ENCODE measurements around the gene SPOUT1.
A peak's percentile ranks its signal among the peaks of the same experiment; 100 is the strongest.
"Not testable (repeated sequence)": the region's sequence is repeated elsewhere in the genome, so short reads cannot be mapped to it uniquely, and the experiment has no call there.

Gene SPOUT1

DNA sequence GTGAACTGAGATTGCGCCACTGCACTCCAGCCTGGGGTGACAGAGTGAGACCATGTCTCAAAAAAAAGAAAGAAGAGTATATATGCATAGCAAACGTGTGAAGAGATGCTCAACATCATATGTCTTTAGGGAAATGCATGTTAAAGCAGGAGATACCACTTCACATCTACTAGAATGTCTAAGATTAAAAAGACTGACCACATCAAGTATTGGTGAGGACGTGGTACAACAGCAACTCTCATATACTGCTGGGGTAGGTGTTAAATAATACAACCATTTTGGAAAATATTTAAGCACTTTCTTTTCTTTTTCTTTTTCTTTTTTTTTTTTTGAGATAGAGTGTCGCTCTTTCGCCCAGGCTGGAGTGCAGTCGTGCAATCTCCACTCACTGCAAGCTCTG, 44.2 kb downstream of the SPOUT1 start:
- Histone ChIP-seq H3K4me3 (no peak overlapping the region), H3K27ac (no peak overlapping the region)

- Histone ChIP-seq H3K27ac (peak overlapping the region in 1 of 21 experiments; percentile 16), H3K4me3 (no peak overlapping the region)
Observed at GRCh38 chr9:128782669-128783068, 46.9 kb downstream of the SPOUT1 start.

- Histone ChIP-seq H3K4me3 (no peak overlapping the region), H3K27ac (no peak overlapping the region)
Observed at GRCh38 chr9:128781187-128782070, 48.2 kb downstream of the SPOUT1 start.

DNA sequence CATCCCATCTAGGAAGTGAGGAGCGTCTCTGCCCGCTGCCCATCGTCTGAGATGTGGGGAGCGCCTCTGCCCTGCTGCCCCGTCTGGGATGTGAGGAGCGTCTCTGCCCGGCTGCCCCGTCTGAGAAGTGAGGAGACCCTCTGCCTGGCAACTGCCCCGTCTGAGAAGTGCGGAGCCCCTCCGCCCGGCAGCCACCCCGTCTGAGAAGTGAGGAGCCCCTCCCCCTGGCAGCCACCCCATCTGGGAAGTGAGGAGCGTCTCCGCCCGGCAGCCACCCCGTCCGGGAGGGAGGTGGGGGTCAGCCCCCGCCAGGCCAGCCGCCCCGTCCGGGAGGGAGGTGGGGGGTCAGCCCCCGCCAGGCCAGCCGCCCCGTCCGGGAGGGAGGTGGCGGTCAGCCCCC, 49.5 kb downstream of the SPOUT1 start:
- H3K4me3 ChIP-seq, H3K27ac ChIP-seq: not testable (repeated sequence)

- H3K4me3 ChIP-seq: no peak overlapping the region
Observed at GRCh38 chr9:128774804-128775203, 54.8 kb downstream of the SPOUT1 start.

GRCh38 chr9:128773049-128773448, 56.5 kb downstream of the SPOUT1 start:
- H3K27ac ChIP-seq: no peak overlapping the region
- H3K4me3 ChIP-seq: no peak overlapping the region

More at GRCh38 chr9:128774804-128775203, 54.8 kb downstream of the SPOUT1 start:
- no peak overlapping the region for H3K27ac ChIP-seq

GRCh38 chr9:128771745-128772519, 57.7 kb downstream of the SPOUT1 start, which contains the start of gene ZER1:
ZER1 (minus strand) TSS chr9:128771927; CDS start chr9:128755565, 16,362 bp downstream.
- H3K27ac ChIP-seq: peak within 1 kb of the TSS; percentile 81 to 98 (median 94)
- H3K4me3 ChIP-seq: peak within 1 kb of the TSS; percentile 77 to 99 (median 91)

DNA sequence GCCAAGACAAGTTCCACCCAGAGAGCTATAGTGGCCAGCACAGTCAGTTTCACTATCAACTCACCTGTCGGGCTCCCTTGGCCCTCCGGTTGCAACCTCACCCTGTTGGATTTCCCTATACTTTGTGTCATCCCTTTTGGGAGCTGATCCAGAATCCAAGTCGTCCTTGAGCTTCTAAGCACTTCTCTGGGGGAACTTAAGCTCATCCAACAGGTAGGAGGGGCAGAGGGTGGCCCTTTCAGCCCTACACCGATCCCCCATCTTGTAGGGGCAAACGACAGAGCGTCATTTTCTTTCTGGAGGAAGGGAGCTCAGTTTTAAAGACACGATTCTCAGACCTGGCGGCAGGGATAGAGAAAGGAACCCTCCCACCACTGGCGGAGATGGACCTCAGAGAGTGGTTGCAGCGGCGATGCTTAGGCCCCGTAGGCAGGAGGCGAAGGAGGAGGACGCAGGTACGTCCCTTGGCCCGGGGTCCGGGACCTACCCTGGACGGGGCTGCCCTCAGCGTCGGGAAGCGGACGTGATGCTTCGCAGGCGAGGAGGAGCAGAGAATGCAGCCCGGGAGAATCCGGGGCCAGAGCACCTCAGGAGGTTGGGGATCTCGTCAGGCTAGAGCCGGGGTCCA, 58.4 kb downstream of the SPOUT1 start:
- Histone ChIP-seq H3K4me3 (peak overlapping the region; percentile 77 to 99 (median 91)), H3K27ac (peak overlapping the region; percentile 81 to 98 (median 94))

GRCh38 chr9:128770286-128771030, 59.1 kb downstream of the SPOUT1 start:
- H3K27ac ChIP-seq: peak overlapping the region in 17 of 21 experiments; percentile 82 to 98 (median 94)
- H3K4me3 ChIP-seq: peak overlapping the region; percentile 77 to 99 (median 91)
